GM21529 (cell line): ENCODE measurements around the gene CKAP5.

Experiments used
- ATAC-seq: cut with Tn5 transposase; IDR thresholded peaks from one replicate; pipeline ENCODE4 v1.9.1; 2021; ENCODE audit not compliant: unreplicated experiment

CKAP5 gene

DNA sequence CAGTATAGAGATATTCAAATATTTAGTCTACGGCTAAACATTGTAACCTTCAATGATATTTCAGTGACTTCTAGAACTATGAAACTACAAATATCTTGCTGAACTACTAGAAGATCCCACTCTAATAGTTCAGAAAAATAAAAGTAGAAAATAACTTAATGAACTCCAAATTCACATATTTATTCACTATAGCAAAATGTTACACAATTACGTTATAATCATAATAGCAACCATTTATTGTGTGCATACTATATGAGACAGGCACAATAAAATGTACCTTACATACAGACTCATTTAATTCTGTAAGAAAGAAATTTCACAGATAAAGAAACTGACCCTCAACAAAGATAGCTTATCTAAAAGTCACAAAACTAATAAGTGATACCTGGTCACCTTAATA, 69.2 kb downstream of the CKAP5 start:
- ATAC-seq: no peak

DNA sequence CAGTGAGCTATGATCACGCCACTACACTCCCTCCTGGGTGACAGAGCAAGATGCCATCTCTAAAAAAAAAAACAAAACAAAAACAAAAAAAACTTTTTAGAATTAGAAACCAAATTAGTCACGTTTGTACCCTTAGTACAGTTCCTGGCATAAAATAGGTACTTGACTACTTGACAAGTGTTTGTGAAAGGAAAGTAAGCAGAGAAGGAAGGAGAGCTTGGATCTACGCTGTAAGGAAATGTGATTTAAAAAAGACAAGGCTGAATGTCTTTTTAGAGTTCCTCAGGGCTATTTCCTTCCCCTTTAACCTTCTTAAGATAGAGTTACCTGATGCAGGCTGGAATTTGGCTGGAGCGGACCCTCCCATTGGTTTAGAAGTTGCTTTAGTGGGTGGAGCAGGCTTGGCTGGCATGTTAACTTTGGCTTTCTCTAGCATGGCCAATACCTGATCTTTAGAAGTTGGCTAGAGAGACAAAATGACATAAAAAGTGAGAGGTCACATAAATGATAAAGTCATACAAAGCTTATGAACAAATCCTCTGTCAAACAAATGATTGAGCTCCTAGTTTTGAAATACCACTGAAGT, 76.4 kb downstream of the CKAP5 start:
- no peak for ATAC-seq

DNA sequence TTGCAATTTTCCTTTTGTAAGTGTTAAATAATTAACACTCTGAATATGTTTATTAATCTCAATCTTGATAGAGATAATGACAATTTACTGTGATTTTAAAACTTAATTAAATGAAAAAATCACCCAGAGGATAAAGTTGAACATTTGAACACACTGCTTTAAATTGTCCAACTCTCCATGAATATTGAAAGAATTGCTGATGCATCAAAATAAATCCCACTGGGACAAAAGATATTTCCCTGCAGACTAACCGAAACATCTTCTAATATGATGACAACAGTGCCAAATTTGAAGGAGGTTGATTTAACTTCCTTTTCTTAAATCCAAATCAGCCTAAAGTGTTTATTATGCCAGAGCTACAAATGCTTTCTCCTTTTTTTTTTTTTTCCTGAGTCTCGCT, 79.4 kb downstream of the CKAP5 start:
- no peak for ATAC-seq

DNA sequence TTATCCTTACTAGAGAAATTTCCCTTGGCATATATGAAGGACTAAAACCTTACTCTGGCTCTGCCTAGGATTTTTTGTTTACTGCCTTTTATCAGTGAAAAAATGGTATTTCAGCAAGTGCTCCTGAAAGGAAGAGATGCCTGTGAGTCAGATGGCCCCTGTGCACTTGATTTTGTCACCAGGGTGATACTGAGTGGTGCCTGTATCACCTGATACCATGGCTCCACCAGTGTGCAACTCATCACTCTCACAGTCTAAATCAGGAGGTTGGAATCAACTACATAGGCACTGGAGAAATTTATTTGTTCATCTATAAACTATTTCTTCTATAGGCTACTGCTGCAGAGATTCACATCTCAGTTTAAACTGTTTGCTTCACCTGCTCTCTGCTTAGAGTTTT, 83.8 kb downstream of the CKAP5 start:
- ATAC-seq: no peak

DNA sequence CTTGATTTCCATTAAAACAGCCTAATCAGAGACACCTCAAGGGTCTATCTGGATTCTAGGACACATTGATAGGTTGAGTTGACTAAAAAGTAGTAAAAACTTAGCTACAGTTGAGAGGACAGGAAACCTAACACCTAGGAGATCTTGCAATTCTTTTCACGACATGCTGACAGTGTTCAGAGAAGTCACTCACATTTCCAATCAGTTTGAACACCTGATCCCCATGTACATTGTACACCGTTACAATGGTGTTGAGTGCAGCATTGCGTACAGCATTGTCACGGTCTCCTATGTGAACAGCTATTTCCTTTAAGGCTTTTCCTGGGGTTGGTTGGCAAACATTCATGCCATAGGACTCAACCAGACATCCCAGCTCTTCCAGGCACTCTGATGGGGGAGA, 84.3 kb downstream of the CKAP5 start:
- no peak for ATAC-seq

DNA sequence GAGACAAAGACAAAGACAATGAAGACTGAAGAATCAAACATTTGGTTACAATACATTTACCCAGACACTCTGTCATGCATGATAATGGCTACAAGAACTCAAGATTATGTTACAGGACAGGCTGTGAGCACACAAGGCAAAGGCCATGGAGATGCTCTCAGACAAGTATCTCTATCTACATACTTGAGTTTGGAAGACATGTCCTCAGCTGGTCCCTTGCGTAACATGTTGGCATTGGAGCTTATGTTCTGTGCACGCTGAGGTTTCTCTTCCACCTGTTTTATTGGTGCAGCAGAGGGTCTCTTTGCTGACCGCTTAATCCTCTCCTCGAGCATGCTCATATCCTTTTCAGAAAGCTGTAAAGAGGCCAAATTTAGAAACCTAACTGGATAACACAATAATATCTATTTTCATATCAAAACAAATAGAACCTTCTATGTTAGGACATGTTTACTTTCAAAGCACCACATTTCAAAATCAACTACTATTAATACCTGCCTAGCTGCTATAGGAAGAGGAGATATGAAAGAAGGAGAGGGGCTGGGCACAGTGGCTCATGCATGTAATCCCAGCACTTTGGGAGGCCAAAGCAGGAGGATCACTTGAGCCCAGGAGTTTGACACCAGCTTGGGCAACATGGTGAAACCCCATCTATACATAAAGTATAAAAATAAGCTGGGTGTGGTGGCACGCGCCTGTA, 85.5 kb downstream of the CKAP5 start:
- ATAC-seq: no peak

DNA sequence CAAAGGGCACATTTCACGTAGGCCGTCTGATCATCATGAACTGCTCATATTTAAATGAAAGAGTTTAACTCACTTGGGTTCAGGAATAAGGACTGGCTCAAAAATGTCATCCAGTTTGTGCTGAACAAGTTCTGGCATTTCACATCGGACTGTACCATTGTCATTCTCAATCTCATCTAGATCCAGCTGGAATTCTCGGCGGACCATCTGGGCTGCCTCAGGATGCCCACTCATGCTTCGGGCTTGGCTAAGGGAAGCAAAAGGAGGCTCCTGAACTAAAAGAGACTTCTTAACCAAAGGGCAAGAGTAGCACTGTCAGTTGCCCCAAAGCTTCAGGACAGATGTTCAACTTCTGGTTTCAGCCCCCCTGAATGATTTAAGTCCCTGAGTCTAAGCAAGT, 86.9 kb downstream of the CKAP5 start:
- no peak for ATAC-seq

DNA sequence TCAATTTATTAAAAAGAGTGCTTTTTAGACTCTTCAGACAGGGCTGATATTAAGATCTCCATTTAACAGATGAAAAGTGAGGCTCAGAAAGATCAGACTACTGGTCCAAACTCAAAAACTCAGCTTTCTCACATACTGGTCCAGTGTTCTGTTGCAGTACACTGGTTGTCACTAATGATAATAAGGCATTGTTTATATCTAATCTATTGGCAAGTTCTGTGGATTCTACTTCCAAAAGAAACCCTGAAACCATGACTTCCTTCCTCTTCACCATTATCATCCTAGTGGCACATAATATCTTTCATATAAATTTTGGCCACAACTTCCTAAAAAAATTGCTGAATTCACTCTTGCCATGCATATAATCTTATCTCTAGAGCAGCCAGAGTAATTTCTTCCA, 90.1 kb downstream of the CKAP5 start:
- ATAC-seq: no peak

DNA sequence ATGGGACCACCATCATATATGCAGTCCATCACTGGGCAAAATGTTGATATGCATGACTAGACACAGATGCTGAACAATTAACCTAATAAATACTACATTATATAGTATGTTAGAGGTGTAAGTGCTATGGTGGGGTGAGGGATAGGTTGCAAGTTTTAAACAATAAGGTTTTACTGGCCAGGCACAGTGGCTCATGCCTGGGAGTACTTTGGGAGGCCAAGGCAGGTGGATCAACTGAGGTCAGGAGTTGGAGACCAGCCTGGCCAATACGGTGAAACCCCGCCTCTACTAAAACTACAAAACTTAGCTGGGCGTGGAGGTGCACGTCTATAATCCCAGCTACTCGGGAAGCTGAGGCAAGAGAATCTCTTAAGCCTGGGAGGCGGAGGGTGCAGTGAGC, 98.9 kb downstream of the CKAP5 start:
- no peak for ATAC-seq

DNA sequence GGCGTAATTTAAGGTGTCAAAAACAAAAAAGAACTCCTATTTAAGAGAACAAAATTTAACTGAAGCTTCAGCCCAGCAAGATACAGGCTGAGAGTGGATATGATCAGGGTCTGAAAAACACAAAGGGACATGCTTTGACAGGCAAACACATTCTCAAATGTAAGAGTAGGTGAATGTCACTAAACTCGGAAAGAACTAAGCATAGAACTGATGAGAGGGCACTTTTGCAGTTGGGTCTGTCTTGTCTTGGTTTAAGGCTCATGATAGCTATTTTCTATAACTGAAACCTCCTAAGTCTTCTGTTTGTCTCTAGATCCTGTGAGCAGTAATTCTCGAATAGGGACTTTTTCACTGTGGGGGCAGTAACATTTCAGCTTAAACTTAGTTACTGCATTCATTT, 100.1 kb downstream of the CKAP5 start:
- ATAC-seq: no peak

DNA sequence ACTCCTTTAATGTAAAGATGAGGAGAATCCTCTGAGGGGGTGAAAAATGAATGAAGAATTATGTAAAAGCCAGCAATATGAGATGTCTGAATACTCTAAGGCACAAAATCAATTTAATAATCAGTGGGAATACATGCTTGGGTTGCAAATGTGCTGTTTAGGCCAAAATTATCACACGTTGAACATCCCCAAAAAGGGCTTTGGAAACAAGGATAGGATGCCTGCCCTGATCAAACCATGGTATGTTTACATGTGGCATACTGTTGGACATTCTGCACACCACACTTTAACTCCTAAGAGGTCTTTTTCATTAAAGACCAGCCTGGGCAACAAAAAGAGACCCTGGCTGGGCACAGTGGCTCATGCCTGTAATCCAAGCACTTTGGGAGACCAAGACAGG, 100.8 kb downstream of the CKAP5 start:
- no peak for ATAC-seq

DNA sequence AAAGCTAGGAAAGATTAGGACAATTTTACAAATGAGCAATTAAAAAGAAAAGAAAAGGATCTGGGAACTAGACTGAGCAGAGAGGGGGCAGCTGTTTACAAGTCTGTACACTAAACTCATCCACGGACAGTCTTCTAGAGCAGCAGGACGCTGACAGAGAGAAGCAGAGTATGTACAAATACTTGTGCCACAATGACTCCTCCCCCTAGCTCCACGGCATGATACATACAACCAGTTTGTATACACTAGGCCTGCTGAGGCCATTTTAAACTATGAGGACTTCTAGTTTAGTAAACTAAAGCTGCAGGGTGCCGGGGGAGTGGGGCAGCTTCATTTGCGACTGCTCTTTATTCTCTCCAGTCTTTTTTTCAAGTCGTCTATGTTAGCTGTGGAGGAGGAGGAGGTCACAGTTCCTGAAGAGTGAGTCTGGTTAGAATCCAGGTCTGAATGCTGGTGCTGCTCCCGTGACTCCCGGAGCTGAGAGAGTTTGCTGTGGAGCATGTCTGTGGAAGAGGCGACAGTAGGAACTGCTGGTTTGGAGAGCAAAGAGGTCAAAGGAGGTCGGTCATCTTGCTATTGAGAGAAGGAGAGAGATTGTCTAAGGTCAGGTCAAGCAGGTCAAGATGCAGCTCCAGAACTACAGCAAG, 102.3 kb downstream of the CKAP5 start:
- no peak for ATAC-seq

DNA sequence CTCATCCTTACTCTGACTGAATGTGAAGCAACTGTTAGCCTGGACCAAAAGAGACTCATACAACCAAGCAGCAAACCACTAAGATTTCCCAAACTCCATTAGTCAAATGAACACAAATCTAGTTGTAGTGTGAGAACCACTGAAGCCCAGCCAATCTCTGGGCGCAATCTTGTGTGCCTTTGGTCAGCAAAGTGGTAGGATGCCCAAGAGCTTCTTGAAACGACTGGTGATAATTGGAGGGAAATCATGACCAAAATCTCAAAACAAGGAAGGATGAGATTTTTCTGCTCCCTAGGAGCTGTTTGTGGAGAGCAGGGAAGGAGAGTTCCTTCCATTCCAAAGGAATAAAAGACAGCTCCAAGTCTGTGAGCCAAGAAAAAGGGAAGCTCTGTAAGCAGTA, 103.0 kb downstream of the CKAP5 start:
- ATAC-seq: no peak

DNA sequence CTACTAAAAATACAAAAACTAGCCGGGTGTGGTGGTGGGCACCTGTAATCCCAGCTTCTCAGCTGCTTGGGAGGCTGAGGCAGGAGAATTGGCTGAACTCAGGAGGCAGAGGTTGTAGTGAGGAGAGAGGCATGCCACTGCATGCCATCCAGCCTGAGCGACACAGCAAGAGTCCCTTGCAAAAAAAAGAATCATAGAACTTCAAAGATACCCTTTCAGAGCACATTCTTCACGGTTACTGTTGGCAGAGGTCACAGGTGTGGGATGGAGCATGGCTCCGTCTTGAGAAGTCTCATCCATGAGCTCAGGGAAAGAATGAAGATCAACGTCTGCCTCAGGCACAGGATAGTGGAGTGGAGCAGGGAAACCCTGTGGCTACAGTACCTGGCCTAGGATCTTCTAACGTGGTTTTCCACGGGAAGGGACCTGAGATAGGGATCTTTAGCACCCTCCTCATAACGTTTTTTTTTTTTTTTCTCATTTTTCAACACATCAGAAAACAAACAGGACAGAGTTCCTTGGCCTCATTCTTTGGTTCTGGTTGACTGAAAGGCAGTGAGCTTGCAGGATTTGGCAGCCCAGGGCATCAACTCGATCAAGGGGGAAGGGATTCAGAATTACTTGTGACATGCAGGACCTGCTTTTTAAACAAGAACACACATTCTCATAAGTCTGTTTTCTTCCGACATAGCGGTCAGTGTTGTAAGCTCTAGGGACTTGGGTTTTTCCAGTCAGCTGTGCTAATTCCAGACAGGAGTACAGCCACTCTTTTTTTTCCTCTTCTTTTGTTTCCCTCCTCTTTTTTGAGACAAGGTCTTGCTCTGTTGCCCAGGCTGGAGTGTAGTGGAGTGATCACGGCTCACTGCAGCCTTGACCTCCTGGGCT, 104.2 kb downstream of the CKAP5 start:
- no peak for ATAC-seq

DNA sequence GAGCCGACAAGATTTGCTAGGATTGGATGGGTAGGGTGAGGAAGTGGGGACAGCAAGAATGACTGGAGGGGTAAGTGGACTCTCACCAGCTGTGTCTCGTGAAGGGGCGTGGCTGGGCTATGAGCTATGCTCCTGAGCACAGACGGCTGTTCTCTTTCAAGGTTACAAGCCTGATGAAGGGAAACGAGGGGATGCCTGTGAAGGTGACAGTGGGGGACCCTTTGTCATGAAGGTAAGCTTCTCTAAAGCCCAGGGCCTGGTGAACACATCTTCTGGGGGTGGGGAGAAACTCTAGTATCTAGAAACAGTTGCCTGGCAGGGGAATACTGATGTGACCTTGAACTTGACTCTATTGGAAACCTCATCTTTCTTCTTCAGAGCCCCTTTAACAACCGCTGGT, 107.2 kb downstream of the CKAP5 start:
- no peak for ATAC-seq

DNA sequence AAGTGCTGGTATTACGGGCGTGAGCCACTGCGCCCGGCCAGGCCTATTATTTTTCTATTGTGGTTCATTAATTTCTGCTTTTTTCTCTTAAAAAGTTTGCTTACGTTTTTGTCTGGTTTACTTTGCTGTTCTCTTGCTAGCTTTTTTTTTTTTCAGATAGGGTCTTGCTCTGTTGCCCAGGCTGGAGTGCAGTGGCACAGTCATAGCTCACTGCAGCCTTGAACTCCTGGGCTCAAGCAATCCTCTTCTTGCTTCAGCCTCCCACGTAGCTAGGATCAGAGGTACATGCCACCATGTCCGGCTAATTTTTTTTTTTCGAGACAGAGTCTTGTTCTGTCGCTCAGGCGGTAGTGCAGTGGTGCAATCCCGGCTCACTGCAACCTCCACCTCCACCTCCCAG, 108.4 kb downstream of the CKAP5 start:
- no peak for ATAC-seq

DNA sequence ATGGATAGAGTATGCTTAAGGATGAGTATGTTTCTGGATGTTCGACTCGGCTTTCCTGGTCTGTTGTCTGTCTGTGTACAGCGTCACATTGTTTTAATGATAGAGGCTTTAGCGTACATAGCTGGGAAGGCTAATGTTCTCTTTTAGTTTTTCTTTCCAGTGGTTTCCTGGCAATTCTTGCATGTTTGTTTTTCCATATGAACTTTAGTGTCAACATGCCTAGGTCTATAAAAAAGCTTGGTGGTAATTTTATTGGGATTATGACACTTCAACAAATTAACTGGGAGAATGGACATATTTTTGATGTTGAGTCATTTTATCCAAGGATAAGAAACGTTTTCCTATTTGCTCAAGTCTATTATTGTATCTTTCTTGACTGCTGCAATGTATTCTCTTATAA, 109.5 kb downstream of the CKAP5 start:
- no peak for ATAC-seq

DNA sequence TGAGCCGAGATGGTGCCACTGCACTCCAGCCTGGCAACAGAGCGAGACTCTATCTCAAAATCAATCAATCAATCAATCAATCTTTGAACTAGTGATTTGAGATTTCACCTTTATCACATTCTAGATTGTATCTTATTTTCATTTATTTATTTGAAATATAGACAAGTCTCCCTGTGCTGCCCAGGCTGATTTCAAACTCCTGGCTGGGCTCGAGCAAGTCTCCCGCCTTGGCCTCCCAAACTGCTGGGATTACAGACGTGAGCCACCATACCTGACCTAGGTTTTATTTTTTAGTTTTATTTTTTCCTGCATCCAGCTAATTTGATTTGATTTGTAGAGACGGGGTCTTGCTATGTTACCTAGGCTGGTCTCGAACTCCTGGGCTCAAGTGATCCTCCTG, 109.9 kb downstream of the CKAP5 start:
- no peak for ATAC-seq

DNA sequence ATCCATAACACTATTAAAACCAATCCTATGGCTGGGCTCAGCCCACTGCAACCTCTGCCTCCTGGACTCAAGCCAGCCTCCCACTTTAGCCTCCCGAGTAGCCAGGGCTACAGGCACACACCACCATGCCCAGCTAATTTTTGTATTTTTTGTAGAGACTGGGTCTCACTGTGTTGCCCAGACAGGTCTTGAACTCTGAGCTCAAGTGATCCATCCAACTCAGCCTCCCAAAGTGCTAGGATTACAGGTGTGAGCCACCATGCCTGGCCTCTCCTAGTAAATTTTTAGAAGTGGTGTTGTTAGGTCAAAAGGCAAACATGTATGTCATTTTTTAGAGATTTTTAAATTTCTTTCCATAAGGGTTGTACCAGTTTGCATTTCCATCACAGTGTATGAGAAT, 112.8 kb downstream of the CKAP5 start:
- no peak for ATAC-seq

DNA sequence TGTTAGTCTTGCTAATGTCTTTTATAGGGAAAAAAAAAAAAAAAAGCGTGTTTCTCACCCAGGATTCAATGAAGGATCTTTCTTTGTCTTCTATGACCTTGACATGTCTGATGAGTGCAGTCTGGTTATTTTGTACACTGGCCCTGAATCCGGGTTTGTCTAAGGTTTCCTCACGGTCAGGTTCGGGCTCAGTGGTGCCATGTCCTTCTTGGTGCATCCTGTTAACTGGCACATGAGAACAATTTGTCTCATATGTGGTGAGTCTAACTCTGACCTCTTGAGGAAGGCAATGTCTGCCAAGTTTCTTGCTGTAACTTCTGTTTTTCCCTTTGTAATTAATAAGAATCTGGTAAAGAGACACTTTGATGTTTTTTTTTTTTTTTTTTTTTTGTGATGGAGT, 114.5 kb downstream of the CKAP5 start:
- no peak for ATAC-seq

DNA sequence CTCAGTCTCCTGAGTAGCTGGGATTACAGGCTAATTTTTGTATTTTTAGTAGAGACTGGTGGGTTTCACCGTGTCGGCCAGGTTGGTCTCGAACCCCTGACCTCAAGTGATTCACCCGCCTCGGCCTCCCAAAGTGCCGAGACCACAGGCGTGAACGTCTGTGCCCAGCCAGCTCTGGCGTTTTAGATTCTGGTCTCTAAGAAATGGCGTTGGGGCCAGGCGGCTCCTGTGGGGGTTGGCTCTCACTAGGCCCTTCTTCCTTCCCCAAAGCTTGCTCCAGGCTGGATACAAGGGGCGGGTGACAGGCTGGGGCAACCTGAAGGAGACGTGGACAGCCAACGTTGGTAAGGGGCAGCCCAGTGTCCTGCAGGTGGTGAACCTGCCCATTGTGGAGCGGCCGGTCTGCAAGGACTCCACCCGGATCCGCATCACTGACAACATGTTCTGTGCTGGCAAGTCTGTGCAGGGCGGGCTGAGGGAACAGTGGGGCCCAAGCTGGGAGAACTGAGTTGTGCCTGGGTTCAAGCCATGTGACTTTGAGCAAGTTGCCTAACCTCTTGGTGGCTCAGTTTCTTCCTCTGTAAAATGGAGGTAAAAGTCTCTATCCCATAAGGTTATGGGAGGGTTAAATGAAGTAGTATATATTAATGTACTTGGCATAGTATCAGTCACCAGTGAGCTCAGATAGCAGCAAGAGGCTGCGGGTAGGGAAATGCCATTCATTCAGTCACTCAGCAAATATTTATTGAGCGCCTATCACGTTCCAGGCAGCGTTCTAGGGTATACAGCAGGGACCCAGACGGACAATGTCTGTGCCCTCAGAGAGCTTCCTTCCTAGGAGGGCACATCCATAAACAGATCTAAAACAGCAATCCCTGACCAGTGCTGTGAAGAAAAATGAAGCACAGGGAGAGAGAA, 116.7 kb downstream of the CKAP5 start:
- no peak for ATAC-seq
